Stimulated activated CD8-positive, alpha-beta memory T cell treated with anti-CD3 and anti-CD28 coated beads, Interleukin-15, amount 100 ng/mL, for 48 hours (primary cell): ENCODE data around the gene CRIM1.
"Not testable (repeated sequence)": the region's sequence is repeated elsewhere in the genome, so short reads cannot be mapped to it uniquely, and the experiment has no call there.

ENCODE experiments used
- DNase-seq, 2 donors: peaks; one replicate each; pipeline ENCODE4 v3.0.0-alpha.2; 2020; ENCODE audit warnings: low read depth in 2 of 2

The CRIM1 gene

GRCh38 chr2:36351736-36352349 is 3.7 kb upstream of the CRIM1 start:
- no peak for DNase-seq

GRCh38 chr2:36352701-36353100 is 2.9 kb upstream of the CRIM1 start:
- DNase-seq: no peak

GRCh38 chr2:36354811-36355150 is 797 bp upstream of the CRIM1 start:
- DNase-seq: no peak

- no peak for DNase-seq
Observed at GRCh38 chr2:36355890-36356297, 316 bp downstream of the CRIM1 start.

- DNase-seq: no peak
Observed at GRCh38 chr2:36356298-36356989, 866 bp downstream of the CRIM1 start.

- DNase-seq: no peak
Observed at GRCh38 chr2:36356990-36357846, 1.6 kb downstream of the CRIM1 start.

- DNase-seq: no peak
Observed at GRCh38 chr2:36357847-36358659, 2.5 kb downstream of the CRIM1 start.

- DNase-seq: no peak
Observed at GRCh38 chr2:36359067-36359466, 3.5 kb downstream of the CRIM1 start.

GRCh38 chr2:36360063-36360462 is 4.5 kb downstream of the CRIM1 start:
- DNase-seq: no peak

- DNase-seq: no peak
Observed at GRCh38 chr2:36360834-36361233, 5.3 kb downstream of the CRIM1 start.

GRCh38 chr2:36361396-36361795 is 5.8 kb downstream of the CRIM1 start:
- no peak for DNase-seq

GRCh38 chr2:36362291-36362690 is 6.7 kb downstream of the CRIM1 start:
- no peak for DNase-seq

GRCh38 chr2:36363085-36363484 is 7.5 kb downstream of the CRIM1 start:
- not testable (repeated sequence) for DNase-seq

GRCh38 chr2:36366491-36367120 is 11.0 kb downstream of the CRIM1 start:
- no peak for DNase-seq

- DNase-seq: no peak
Observed at GRCh38 chr2:36367486-36367885, 11.9 kb downstream of the CRIM1 start.

- DNase-seq: no peak
Observed at GRCh38 chr2:36367895-36368353, 12.3 kb downstream of the CRIM1 start.

GRCh38 chr2:36368438-36368837 is 12.9 kb downstream of the CRIM1 start:
- no peak for DNase-seq

GRCh38 chr2:36369163-36369562 is 13.6 kb downstream of the CRIM1 start:
- DNase-seq: no peak

GRCh38 chr2:36369716-36370115 is 14.1 kb downstream of the CRIM1 start:
- DNase-seq: no peak

GRCh38 chr2:36370281-36370680 is 14.7 kb downstream of the CRIM1 start:
- no peak for DNase-seq
